HG02763 (cell line): Measurements from ENCODE around the gene FGR.

Experiments used
- ATAC-seq: cut with Tn5 transposase; IDR thresholded peaks from one replicate; pipeline ENCODE4 v1.9.1; 2021; ENCODE audit warnings: mild to moderate bottlenecking, moderate library complexity; ENCODE audit not compliant: unreplicated experiment

Gene FGR

DNA sequence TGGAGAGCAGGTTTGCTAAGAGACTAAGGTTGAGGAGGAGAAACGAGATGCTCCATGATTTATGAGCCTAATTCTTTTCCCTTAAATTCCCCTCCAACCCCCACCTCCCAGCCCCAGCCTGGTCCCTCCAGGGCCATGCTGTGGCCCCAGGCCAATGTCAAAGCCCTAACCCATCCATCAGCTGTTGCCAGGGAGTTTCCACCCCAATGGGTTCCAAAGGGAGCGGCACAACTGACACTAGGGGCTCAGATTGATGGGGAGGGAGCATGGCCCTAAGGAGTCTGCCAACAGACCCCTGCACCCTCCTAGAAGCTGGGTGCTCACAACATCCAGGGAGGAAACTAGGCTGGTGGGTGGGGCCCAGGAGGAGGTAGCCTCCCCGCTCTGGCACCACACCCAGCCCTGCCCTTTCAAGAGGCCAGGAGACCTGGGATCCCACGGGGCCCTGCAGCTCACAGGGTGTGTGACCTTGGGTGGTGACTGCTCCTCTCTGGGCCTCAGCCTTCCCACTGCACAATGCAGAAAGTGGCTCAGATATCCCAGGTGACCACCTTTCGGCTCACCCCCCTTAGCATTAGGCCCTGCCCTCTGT lies 44.0 kb downstream of the FGR start:
- no peak for ATAC-seq

GRCh38 chr1:27589841-27590426 lies 45.1 kb downstream of the FGR start:
- no peak for ATAC-seq

DNA sequence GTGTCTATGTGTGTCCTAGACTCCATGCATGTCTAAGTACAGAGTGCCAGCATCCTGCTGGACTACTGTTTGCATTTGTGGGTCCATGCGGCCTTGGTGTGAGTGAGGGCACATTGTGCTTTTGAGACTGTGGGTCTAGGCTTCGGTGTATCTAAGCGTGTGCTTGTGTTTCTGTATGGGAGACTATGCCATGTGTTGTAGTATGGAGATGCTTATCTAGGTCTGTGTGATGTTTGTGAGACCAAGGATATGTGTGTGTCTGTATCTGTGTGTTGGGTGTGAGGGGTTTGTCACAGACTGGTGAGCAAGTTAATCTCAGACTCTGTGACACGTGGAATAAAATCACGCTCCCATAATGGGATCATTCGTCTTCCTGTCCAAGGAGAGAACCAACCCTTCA lies 45.5 kb downstream of the FGR start:
- ATAC-seq = no peak

GRCh38 chr1:27588256-27589232 lies 46.4 kb downstream of the FGR start:
- ATAC-seq = no peak

- ATAC-seq = no peak
Measured at GRCh38 chr1:27585684-27586083, 49.3 kb downstream of the FGR start.

- ATAC-seq = no peak
Measured at GRCh38 chr1:27584453-27584852, 50.5 kb downstream of the FGR start.

DNA sequence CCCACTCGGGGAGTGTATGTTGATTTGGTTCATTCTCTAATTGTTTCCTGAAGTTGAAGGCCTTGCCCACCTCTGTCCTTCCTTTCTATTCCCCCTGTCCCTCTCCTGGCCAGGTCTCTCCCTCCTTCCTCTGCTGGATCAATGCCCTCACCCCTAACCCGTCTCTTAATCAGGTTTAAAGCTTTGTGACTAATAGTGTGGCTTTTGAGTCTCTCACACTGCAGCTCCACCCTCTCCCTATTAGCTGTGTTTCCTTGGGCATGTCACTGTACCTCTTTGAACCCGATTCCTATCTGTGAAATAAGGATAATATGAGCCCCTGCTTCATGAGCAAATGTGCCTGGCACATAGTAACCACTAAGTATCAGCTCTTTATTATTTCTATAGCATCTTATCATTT lies 51.5 kb downstream of the FGR start:
- ATAC-seq = no peak

GRCh38 chr1:27581823-27582243 lies 53.2 kb downstream of the FGR start:
- ATAC-seq = no peak

DNA sequence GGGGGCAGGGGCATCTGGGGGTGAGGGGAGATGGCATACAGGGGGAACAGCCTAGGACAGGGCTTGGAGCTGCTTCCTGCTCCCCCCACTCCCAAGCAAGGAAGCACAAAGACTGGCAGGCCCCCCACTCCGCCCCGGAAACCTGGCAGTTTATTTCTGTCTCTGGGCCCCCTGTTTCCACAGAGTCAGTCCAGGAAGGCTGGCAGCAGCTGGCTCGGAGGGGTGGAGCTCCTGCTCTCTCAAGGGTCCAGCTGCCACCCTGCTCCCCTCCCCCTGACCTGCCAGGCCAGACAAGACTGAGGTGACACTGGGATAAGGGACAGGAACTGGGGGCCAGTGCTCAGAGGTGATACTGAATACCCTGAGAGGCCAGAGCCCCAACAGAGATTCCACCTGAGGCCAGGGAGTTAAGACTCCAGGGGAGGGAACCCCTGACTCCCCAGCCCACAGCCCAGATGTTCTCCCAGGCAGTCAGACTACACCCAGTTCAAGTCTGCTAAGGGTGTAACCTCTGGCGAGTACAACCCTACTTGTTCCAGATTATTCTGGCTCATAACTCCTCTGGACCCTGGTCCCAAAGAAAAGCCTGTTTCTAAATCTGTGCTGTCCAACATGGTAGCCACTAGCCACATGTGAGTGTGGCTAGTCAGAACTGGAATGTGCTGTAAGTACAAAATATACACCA lies 57.3 kb downstream of the FGR start:
- ATAC-seq = no peak

GRCh38 chr1:27576806-27577227 lies 58.2 kb downstream of the FGR start:
- no peak for ATAC-seq

GRCh38 chr1:27575840-27576331 lies 59.1 kb downstream of the FGR start:
- no peak for ATAC-seq

- ATAC-seq = no peak
Measured at GRCh38 chr1:27574871-27575831, 59.8 kb downstream of the FGR start.

DNA sequence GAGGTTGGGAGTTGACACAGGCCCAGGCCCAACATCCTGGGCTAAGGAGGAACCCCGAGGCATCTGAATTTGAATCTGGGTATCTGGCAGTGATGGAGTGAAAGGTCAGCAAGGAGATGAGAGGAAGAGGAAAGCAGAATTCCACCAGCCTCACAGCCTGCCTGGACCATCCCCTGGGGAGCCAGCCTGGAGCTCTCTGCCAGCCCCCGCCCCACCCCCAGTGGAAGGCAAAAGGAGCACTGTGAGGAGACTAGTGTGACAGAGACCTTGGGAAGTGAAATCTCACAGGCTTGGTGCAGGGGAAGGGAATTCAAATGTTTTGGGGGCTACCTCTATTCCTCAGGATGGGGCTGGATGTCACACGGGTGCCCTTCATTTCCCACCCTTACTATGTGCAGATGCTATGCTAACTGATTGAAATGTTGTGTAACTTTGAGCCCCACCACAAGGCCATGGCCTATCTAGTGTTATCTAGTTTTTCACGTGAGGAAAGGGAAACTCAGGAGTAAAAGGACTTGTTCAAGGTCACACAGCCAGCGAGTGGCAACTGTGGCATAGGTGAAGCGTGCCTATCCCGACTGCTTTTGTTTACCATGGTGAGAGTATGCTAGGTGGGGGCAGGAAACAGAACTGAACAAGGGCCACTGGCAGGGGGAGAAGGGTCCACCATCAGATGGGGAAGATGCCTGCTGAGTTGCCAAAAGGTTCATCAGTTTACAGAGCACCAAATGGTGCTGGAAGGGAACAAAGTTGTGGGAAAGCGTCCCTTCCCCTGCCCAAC lies 60.8 kb downstream of the FGR start:
- ATAC-seq = no peak

- no peak for ATAC-seq
Measured at GRCh38 chr1:27572679-27573426, 62.1 kb downstream of the FGR start.

GRCh38 chr1:27572019-27572678 lies 62.8 kb downstream of the FGR start:
- no peak for ATAC-seq

DNA sequence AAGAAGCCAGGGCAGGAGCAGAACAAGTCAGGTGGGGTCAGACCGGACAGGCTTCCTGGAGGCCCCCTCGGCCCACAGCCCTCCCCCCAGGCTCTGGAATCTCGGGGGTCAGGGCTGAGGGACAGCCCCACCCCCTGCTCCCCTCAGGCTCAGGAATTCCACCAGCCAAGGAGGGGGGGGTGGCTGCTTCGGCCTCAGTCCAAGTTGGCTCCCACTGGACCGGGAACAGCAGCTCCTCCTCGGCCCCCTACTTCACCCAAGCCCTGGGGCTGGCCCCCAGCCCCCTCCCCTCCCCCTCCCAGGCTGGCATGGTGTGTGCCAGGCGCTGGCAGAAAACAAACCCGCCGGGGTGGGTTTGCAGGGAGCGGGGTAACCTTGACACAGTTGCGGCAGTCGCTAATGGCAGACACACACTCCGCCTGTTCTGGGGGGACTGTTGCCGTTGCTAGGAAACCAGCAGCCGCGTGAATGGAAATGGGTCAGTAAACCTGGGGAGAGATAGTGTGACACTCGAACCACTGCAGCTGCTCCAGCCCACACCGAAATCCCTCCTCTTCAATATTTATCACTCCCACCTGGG lies 63.5 kb downstream of the FGR start:
- ATAC-seq = no peak

DNA sequence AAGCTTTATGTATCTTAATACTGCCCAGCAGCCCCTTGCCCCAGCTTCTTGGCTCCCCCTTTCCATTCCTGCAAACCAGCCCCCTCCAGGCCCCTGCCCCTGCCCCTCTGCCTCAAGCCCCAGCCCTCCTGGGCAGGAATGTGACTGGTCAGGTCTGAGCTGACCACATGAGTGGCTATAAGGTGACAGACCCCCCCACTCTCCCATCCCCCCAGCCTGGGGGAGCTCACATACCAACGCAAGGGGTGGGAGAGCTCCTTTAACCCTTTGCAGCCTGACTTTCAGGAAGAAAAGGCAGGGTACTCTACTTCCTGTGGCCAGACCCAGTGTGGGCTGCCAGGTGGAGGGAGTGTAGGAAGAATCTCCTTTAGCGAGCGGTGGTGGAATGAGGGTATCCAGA lies 64.2 kb downstream of the FGR start:
- no peak for ATAC-seq

DNA sequence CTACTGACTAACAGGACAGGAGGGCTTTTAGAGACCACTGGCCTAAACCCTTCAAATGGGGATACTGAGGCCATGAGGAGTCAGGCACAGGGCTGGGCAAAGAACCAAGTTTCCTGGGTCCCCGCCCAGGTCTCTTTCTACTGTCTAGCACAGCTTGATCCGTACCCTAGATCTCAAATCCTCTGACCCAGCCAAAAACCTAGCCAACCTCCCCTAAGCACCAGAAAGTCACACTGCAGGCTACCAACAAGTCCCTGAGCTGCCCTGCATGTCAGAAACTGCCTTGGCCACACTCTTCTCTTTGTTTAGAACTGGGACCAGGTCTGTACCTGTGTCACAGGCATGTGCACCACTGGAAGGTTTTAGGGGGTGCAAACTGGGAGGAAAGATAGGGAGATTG lies 64.6 kb downstream of the FGR start:
- ATAC-seq = no peak
